Measurements from ENCODE around the gene LRP1. TPM values are rescaled to one million over a fixed set of nuclear protein-coding genes. Genes with fewer than 3 reads are reported as not detected.

The LRP1 gene
- total and polyA plus RNA-seq, 2 of the 13 experiments (the other 11 are each of a cell fraction or from before 2014, with no cell fraction given): 14.7 to 30.8 TPM

DNA sequence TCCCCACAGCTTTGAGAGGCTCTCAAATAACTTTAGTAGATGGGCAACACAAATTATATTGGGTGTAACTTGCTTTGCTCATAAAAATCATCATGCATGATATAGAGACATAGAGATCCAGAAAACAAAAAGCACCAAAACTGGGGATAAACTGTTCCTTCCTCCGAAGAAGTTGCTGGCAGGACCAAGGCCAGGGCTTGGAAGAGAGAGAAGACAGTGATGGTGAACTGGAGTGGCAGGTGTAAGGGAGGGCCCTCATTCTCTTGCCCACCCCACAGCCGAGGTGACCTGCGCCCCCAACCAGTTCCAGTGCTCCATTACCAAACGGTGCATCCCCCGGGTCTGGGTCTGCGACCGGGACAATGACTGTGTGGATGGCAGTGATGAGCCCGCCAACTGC, 72.9 kb downstream of the LRP1 start (continued):
- TF ChIP-seq, protein P1, sequence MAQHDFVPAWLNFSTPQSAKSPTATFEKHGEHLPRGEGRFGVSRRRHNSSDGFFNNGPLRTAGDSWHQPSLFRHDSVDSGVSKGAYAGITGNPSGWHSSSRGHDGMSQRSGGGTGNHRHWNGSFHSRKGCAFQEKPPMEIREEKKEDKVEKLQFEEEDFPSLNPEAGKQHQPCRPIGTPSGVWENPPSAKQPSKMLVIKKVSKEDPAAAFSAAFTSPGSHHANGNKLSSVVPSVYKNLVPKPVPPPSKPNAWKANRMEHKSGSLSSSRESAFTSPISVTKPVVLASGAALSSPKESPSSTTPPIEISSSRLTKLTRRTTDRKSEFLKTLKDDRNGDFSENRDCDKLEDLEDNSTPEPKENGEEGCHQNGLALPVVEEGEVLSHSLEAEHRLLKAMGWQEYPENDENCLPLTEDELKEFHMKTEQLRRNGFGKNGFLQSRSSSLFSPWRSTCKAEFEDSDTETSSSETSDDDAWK (CRISPR knock-in tag; IDR thresholded peaks at IDR 0.05): no peak
- TF ChIP-seq NR3C1 (CRISPR knock-in tag; IDR thresholded peaks at IDR 0.05): no peak
- no peak for TF ChIP-seq PRMT3 (CRISPR knock-in tag; IDR thresholded peaks at IDR 0.05; ENCODE audit: borderline replicate concordance, low read depth)
- no peak for TF ChIP-seq ZNF674 (CRISPR knock-in tag; IDR thresholded peaks at IDR 0.05; ENCODE audit: low read depth)
- TF ChIP-seq, protein P2, sequence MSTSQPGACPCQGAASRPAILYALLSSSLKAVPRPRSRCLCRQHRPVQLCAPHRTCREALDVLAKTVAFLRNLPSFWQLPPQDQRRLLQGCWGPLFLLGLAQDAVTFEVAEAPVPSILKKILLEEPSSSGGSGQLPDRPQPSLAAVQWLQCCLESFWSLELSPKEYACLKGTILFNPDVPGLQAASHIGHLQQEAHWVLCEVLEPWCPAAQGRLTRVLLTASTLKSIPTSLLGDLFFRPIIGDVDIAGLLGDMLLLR (CRISPR knock-in tag; IDR thresholded peaks at IDR 0.05): no peak

DNA sequence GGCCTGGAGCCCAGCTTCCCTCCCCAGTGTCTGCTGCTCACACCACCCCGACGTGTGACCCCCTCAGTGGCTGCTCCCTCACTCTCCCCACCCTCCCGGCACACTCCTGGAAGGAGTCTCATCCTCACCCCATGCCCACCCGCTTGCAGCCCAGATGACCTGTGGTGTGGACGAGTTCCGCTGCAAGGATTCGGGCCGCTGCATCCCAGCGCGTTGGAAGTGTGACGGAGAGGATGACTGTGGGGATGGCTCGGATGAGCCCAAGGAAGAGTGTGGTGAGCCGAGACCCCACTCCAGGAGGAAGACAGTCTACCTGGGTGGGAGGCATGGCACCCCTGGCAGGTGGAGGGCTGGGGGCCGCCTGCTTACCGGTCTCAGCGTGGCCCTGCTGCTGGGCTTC, 73.3 kb downstream of the LRP1 start:
- H3K4me3 ChIP-seq (replicated peaks in 1 of 3; ENCODE audit: insufficient read depth in 1 of 3, low read depth in 2 of 3, low read length in 3 of 3): no peak overlapping the region
- no peaks in the 10 kb centered on the region for H3K79me2 ChIP-seq (ENCODE audit: insufficient read depth, low read length)
- H3K4me1 ChIP-seq (ENCODE audit: insufficient read depth, low read length): no peaks in the 10 kb centered on the region
- intact Hi-C loops (cut with micrococcal nuclease; ENCODE audit: unreplicated experiment) (no loop called here), in situ Hi-C loops (cut with HindIII; ENCODE audit: extremely low pct_ligation_motif_present, low pct_unique_long_range_greater_than_20kb) (no loop called here)
- ChIA-PET POLR2A (no interaction called here), CTCF (ENCODE audit: low intra/inter-chr PET ratio, low total read pairs) (no interaction called here)
- no peaks in the 10 kb centered on the region for H4K20me1 ChIP-seq (ENCODE audit: insufficient read depth, low read length)
- H3K27ac ChIP-seq (ENCODE audit: extremely low read length, insufficient read depth, low read length): no peak overlapping the region
- H2AFZ ChIP-seq (ENCODE audit: low read length): no peak overlapping the region
- ATAC-seq (no peak), FAIRE-seq (no peak), DNase-seq (ENCODE audit: low spot score) (no peak)
- TF ChIP-seq IRF2 (CRISPR knock-in tag; IDR thresholded peaks at IDR 0.05) (no peak), ZNF251 (CRISPR knock-in tag; IDR thresholded peaks at IDR 0.05) (no peak), SMAD3 (CRISPR knock-in tag; IDR thresholded peaks at IDR 0.05) (no peak), ETV5 (CRISPR knock-in tag; IDR thresholded peaks at IDR 0.05; ENCODE audit: borderline replicate concordance) (no peak)
- TF ChIP-seq, protein P3, sequence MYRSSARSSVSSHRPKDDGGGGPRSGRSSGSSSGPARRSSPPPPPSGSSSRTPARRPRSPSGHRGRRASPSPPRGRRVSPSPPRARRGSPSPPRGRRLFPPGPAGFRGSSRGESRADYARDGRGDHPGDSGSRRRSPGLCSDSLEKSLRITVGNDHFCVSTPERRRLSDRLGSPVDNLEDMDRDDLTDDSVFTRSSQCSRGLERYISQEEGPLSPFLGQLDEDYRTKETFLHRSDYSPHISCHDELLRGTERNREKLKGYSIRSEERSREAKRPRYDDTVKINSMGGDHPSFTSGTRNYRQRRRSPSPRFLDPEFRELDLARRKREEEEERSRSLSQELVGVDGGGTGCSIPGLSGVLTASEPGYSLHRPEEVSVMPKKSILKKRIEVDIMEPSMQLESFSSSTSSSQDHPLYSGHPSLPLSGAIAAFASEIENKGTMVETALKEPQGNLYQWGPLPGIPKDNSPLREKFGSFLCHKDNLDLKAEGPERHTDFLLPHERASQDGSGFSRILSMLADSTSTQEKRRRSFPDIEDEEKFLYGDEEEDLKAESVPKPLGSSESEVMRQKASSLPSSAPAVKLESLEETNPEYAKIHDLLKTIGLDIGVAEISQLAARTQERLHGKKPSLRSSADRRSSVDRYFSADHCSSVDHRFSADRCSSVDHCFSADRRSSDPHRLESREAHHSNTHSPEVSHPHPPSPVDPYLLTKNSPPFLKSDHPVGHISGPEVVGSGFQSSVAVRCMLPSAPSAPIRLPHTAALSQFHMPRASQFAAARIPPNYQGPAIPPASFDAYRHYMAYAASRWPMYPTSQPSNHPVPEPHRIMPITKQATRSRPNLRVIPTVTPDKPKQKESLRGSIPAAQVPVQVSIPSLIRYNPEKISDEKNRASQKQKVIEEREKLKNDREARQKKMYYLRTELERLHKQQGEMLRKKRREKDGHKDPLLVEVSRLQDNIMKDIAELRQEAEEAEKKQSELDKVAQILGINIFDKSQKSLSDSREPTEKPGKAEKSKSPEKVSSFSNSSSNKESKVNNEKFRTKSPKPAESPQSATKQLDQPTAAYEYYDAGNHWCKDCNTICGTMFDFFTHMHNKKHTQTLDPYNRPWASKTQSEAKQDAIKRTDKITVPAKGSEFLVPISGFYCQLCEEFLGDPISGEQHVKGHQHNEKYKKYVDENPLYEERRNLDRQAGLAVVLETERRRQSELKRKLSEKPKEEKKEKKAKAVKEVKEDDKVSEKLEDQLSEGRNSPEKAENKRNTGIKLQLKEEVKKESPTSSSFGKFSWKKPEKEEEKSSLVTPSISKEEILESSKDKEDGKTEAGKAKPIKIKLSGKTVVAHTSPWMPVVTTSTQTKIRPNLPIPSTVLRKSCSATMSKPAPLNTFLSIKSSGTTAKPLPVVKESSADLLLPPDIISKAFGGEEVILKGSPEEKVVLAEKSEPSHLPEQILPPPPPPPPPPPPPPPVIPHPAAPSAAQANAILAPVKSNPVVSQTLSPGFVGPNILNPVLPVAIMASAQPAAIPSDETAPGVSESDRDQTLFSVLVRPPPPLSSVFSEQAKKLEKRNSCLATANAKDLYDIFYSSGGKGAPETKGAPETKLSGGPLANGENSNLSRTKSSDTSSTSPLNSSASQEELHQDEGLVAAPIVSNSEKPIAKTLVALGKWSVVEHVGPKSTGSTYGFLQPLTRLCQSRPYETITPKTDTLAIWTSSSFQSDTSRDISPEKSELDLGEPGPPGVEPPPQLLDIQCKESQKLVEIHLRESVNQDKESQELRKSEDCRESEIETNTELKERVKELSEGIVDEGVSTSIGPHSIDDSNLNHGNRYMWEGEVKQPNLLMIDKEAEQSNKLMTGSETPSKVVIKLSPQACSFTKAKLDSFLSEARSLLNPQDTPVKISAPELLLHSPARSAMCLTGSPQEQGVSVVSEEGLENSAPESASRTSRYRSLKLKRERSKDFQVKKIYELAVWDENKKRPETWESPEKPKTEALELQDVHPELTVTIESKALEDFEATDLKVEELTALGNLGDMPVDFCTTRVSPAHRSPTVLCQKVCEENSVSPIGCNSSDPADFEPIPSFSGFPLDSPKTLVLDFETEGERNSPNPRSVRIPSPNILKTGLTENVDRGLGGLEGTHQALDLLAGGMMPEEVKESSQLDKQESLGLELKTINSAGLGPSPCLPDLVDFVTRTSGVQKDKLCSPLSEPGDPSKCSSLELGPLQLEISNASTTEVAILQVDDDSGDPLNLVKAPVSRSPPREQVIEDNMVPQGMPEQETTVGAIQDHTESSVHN (CRISPR knock-in tag; IDR thresholded peaks at IDR 0.05): no peak
- BruUV-seq (replicated peaks): no TSS peak
- no peak overlapping the region for H3K9ac ChIP-seq (ENCODE audit: insufficient read depth, low read depth, low read length)
- H3K27me3 ChIP-seq (ENCODE audit: control insufficient read depth in 1 of 2, insufficient read depth in 2 of 2, low read length in 2 of 2): no peaks in the 10 kb centered on the region
- peaks cover 67 to 94% of the 10 kb centered on the region in 2 experiments for H3K36me3 ChIP-seq (replicated peaks in 1 of 2; ENCODE audit: control insufficient read depth in 1 of 2, insufficient read depth in 2 of 2, low read length in 2 of 2)
- no peaks in the 10 kb centered on the region for H3K9me3 ChIP-seq (ENCODE audit: low read length)
- 97% methylated on average over 12 of the region's 16 CpGs for WGBS (ENCODE audit: low lambda C conversion rate)
- no peak overlapping the region for H3K4me2 ChIP-seq (ENCODE audit: low read depth, low read length)

All from HepG2 (cell line).